GM23338 (cell line): ENCODE results near the gene CDKAL1. TPM values are rescaled to one million over a fixed set of nuclear protein-coding genes. Genes with fewer than 3 reads are reported as not detected.

Source experiments
- ATAC-seq: fragments of 200-7000 bp; cut with Tn5 transposase; 3 replicates; pipeline ENCODE4 v1.9.1; 2020
- DNase-seq: peaks from one replicate; pipeline ENCODE4 v3.0.0-alpha.2; 2015; ENCODE audit warnings: low spot score
- H2AFZ ChIP-seq: fragments of 200-600 bp; sonication (generic); 2 replicates; pipeline ENCODE4 v1.8.0; 2016; ENCODE audit warnings: antibody characterized with exemption, mild to moderate bottlenecking, moderate library complexity
- H3F3A ChIP-seq: fragments of 200-600 bp; sonication (generic); replicated peaks from 2 replicates; pipeline ENCODE4 v1.8.0; 2017; ENCODE audit warnings: antibody characterized with exemption, mixed run types, low read depth
- H3K27ac ChIP-seq: fragments of 200-600 bp; sonication (generic); 2 replicates; pipeline ENCODE4 v1.6.1; 2016; ENCODE audit warnings: low read depth
- H3K27me3 ChIP-seq: fragments of 200-600 bp; sonication (generic); 2 replicates; pipeline ENCODE4 v1.8.0; 2016; ENCODE audit warnings: mild to moderate bottlenecking, mixed run types, moderate library complexity; ENCODE audit not compliant: insufficient read depth
- H3K36me3 ChIP-seq: fragments of 200-600 bp; sonication (generic); 2 replicates; pipeline ENCODE4 v1.8.0; 2016; ENCODE audit warnings: mild to moderate bottlenecking; ENCODE audit not compliant: insufficient read depth
- H3K4me1 ChIP-seq: fragments of 200-600 bp; sonication (generic); 2 replicates; pipeline ENCODE4 v1.8.0; 2016; ENCODE audit warnings: mild to moderate bottlenecking, moderate library complexity; ENCODE audit not compliant: insufficient read depth
- H3K4me2 ChIP-seq: fragments of 200-600 bp; sonication (generic); 2 replicates; pipeline ENCODE4 v1.7.1; 2017; ENCODE audit warnings: mixed run types
- H3K4me3 ChIP-seq: fragments of 200-600 bp; sonication (generic); 2 replicates; pipeline ENCODE4 v1.6.1; 2016; ENCODE audit warnings: mixed run types
- H3K79me2 ChIP-seq: fragments of 200-600 bp; sonication (generic); replicated peaks from 2 replicates; pipeline ENCODE4 v1.8.0; 2017; ENCODE audit warnings: mild to moderate bottlenecking; ENCODE audit not compliant: insufficient read depth
- H3K9me2 ChIP-seq: fragments of 200-600 bp; sonication (generic); 2 replicates; pipeline ENCODE4 v1.8.0; 2017; ENCODE audit not compliant: insufficient read depth
- H4K20me1 ChIP-seq: fragments of 200-600 bp; sonication (generic); replicated peaks from 2 replicates; pipeline ENCODE4 v1.8.0; 2017; ENCODE audit warnings: mild to moderate bottlenecking; ENCODE audit not compliant: insufficient read depth
- H3K27ac Mint-ChIP-seq: 2 replicates; pipeline ENCODE4 v1.8.0; 2020; ENCODE audit warnings: inconsistent platforms, mild to moderate bottlenecking, moderate library complexity, mixed read lengths
- H3K27me3 Mint-ChIP-seq: 3 replicates; pipeline ENCODE4 v1.8.0; 2022; ENCODE audit warnings: low read depth, mild to moderate bottlenecking, moderate library complexity, mixed read lengths, inconsistent platforms; ENCODE audit not compliant: insufficient read depth, poor library complexity
- H3K36me3 Mint-ChIP-seq: 3 replicates; pipeline ENCODE4 v1.8.0; 2021; ENCODE audit warnings: low read depth, mild to moderate bottlenecking, inconsistent platforms, moderate library complexity, mixed read lengths
- H3K4me1 Mint-ChIP-seq: 3 replicates; pipeline ENCODE4 v1.8.0; 2020; ENCODE audit warnings: mild to moderate bottlenecking, inconsistent platforms, mixed read lengths
- H3K4me3 Mint-ChIP-seq: 3 replicates; pipeline ENCODE4 v1.8.0; 2021; ENCODE audit warnings: moderate library complexity, mild to moderate bottlenecking, inconsistent platforms, mixed read lengths
- H3K9me3 Mint-ChIP-seq: 3 replicates; pipeline ENCODE4 v1.8.0; 2020; ENCODE audit warnings: moderate library complexity, mild to moderate bottlenecking, inconsistent platforms, mixed read lengths
- CREB1 ChIP-seq: fragments of 250-450 bp; sonication (Bioruptor Pico); IDR thresholded peaks from 2 replicates; pipeline ENCODE4 v1.5.0; 2020; ENCODE audit warnings: low read depth, mild to moderate bottlenecking, moderate library complexity
- ETS1 ChIP-seq: IDR thresholded peaks from 2 replicates; pipeline ENCODE4 v1.6.1; 2016; ENCODE audit warnings: antibody characterized with exemption
- EZH2phosphoT487 ChIP-seq: fragments of 200-600 bp; sonication (generic); IDR thresholded peaks from one replicate; pipeline ENCODE4 v1.8.1; 2018; ENCODE audit warnings: antibody characterized with exemption; ENCODE audit not compliant: unreplicated experiment
- NANOG ChIP-seq: IDR thresholded peaks from 2 replicates; pipeline ENCODE4 v1.6.1; 2016; ENCODE audit warnings: antibody characterized with exemption, borderline replicate concordance
- REST ChIP-seq: IDR thresholded peaks from one replicate; pipeline ENCODE4 v1.6.1; 2018; ENCODE audit warnings: antibody characterized with exemption; ENCODE audit not compliant: unreplicated experiment
- ZNF331 ChIP-seq: fragments of 250-450 bp; sonication (Bioruptor Pico); IDR thresholded peaks from 2 replicates; pipeline ENCODE4 v1.5.0; 2020; ENCODE audit warnings: low read depth, mild to moderate bottlenecking, moderate library complexity
- ZNF462 ChIP-seq: fragments of 250-450 bp; sonication (Bioruptor Pico); IDR thresholded peaks from 2 replicates; pipeline ENCODE4 v1.5.0; 2020; ENCODE audit warnings: mild to moderate bottlenecking, moderate library complexity
- polyA plus RNA-seq: library from polyadenylated mRNA; unstranded; fragments of >200 nt; fragmentation: Nextera tagmentation; extraction: Ambion mirVana; gene quantifications from 2 replicates; pipeline ENCODE4 v1.2.1, GENCODE V29; 2016
- total RNA-seq: library from RNA; depleted of rRNA; stranded (reverse); fragments of >200 nt; shearing (Covaris generic); gene quantifications from 2 replicates; pipeline ENCODE4 v1.2.3, GENCODE V29; 2014

CDKAL1 gene
- total and polyA plus RNA-seq, 2 experiments from 2014 or later, result 17.8 to 35.0 TPM

- TF ChIP-seq ZNF462 (CRISPR knock-in tag), result no peak
- TF ChIP-seq REST, result no peak
Observed at GRCh38 chr6:20929283-20929682, 395.0 kb downstream of the CDKAL1 start (continued).

GRCh38 chr6:20931093-20931492 is 396.8 kb downstream of the CDKAL1 start:
- no peaks in the 10 kb centered on the region for H3K9me3 Mint-ChIP-seq
- no peak for TF ChIP-seq CREB1
- no peak for TF ChIP-seq ZNF331
- TF ChIP-seq NANOG, result no peak
- no peak for TF ChIP-seq ETS1
- no peak for TF ChIP-seq EZH2phosphoT487
- TF ChIP-seq REST, result no peak
- Histone ChIP-seq H4K20me1 (no peaks in the 10 kb centered on the region), H3K27me3 (no peaks in the 10 kb centered on the region), H3K4me1 (peaks cover 7% of the 10 kb centered on the region; the same call in 1 of the 2 replicates), H3K79me2 (no peaks in the 10 kb centered on the region), H3F3A (no peaks in the 10 kb centered on the region), H3K27ac (no peak overlapping the region), H3K4me2 (no peak overlapping the region), H2AFZ (no peak overlapping the region), H3K4me3 (no peak overlapping the region), H3K36me3 (no peaks in the 10 kb centered on the region), H3K9me2 (no peaks in the 10 kb centered on the region)
- peaks cover 2% of the 10 kb centered on the region for H3K27me3 Mint-ChIP-seq
- no peak overlapping the region for H3K27ac Mint-ChIP-seq
- ATAC-seq (no peak), DNase-seq (no peak)
- no peak overlapping the region for H3K4me3 Mint-ChIP-seq
- peaks cover 8% of the 10 kb centered on the region for H3K4me1 Mint-ChIP-seq
- no peaks in the 10 kb centered on the region for H3K36me3 Mint-ChIP-seq
